ENCODE results near the gene FAM168B.

Gene FAM168B

DNA sequence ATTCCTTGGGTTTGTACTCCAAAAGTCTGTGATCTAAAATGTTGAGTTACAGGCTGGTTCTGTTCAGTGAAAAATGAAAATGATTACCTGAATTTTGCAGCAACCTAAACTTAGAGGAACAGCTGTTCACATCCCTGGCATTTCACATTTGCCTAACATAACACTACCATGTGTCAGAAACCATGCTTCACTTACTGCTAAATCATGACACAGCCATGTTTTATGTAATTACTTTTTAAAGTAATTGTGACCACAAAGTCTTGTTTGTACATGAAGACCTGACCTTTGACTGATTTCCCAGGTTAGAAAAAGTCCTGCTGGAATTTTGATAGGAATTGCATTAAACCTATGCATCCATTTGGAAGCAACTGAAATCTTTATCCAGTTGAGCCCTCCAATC, 79.1 kb downstream of the FAM168B start:
- DNase-seq = no peak

DNA sequence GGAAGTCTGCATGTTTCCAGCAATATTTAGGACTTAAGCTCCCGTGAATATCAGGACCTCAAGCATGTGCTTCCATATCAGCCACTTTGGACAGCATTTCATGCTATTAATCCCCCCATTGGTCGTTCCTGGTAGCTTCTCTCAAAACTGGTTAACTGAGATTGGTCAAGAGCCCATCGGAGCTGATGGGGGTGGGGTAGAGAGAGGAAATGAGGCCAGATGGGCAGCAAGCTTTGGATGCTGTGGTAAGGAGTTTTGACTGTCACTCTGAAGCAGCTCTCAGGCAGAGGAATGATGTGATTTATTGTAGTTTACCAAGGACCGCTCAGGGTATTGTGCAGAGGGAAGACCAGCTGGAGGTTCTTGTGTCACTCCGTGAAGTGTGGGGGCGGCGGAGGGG, 81.8 kb downstream of the FAM168B start:
- no peak for DNase-seq

DNA sequence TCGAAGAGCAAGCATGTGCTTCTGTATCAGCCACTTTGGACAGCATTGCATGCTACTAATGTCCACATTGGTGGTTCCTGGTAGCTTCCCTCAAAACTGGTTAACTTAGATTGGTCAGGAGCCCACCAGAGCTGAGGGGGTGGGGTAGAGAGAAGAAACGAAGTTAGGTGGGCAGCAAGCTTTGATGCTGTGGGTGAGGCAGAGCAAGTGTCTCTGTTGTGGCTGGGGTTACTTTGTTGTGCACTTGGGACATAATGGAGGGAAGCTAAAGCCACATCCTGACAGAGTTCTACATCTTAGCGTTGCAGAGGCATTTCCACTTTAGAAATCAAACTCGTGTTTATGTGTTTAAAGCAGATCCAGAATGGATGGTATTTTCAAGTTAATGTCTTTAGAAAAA, 82.7 kb downstream of the FAM168B start:
- DNase-seq = no peak

DNA sequence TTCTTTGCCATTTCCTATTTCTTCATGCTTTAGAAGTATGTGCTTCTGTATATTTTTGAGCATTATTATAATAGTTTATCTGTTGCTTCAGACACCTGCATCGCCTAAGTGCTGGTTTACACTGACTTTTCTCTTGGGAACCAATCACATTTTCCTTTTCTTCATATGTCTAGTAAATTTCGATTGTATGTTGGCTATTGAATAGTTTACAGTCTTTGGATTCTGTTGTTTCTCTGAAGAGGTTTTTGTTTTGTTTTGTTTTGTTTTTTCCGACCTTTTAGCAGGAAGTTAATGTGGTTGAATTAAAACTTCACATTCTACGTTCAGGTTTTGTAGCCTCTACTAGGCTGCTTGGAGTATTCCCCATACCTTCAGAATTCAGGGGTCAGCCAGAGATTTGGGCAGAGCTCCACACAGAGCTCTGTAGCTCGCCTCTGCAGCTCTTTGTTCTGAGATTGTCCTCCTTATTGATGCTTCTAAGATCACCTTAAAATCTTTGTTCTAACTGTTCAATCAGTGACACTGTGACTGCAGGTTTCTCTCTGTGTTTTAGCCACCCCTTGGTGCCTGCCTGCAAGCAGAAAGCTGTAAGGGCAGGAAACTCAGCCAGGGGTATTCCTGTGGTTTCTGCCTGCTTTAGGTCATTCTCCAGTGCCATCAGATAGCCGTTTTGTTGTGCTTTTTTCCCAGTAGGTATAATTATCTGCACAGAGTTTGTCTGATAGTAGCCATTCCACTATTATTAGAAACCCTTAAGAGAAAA, 83.4 kb downstream of the FAM168B start:
- DNase-seq = no peak

DNA sequence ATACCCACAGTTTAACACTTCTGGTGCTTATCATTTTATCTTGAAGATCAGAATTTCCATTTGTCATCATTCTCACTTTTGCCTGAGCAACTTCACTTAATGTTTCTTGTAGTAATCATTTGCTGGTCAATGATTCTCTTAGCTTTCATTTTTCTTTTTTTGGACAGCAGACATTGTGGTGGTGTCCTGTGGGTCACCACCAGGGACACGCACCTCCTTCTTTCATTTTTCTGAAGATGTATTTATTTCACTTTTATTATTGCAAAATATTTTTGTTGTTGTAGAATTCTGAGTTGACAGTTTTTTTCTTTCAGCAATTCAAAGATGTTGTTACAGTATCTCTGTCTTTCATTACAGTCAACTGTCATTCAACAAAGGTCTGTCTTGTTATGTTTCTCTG, 84.3 kb downstream of the FAM168B start:
- DNase-seq = no peak

DNA sequence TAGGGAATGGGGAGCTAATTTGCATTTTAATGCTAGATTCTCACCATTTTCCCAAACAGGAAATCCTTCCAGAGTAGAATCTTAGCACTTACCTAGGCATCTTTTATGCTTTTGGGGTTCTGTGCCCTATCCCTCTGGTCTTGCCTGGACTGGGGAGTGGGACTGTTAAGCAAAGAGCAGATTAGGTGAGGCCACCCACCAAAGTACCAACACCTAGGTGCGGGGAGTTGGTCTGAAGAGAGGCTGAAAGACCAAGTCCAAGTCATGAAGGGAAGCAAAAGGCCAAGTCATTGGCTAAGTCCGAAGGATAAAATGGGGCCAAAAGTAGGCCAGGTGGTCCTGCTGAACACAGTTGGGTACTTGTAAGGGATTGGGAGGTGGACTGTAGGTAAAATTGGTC, 86.7 kb downstream of the FAM168B start:
- DNase-seq = no peak

DNA sequence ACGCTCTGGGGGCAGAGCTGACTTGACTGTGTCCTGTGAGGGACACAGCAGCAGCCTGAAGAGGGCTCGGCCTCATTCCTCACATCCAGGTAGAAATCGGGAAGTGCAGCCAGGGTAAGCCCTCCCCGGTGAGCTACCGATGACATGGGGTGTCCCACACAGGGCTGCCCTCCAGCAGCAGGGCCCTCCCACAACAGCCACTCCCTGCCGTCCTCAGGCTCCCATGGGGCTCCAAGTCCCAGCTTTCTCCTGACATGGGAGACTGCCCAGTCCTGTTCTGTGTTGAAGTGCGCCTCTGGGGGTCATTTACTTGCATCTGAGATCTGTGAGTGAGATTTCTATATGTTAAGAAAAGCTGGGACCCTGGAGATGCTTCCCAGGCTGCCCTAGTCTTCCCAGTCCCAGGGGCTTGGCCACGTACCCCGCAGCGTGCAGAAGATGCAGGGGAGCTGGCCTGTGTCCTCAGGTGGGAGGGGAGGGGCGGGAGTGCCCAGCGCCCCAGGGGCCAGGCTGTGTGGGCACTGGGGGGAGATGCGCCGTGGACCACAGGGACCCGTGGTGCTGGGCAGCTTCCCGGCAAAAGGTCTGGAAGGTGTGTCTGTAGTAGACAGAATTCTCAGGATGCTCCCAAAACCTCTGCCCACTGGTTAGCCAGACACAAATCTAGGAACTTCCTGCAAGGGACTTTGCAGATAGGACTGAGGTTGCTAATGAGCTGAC, 87.9 kb downstream of the FAM168B start:
- DNase-seq = no peak

DNA sequence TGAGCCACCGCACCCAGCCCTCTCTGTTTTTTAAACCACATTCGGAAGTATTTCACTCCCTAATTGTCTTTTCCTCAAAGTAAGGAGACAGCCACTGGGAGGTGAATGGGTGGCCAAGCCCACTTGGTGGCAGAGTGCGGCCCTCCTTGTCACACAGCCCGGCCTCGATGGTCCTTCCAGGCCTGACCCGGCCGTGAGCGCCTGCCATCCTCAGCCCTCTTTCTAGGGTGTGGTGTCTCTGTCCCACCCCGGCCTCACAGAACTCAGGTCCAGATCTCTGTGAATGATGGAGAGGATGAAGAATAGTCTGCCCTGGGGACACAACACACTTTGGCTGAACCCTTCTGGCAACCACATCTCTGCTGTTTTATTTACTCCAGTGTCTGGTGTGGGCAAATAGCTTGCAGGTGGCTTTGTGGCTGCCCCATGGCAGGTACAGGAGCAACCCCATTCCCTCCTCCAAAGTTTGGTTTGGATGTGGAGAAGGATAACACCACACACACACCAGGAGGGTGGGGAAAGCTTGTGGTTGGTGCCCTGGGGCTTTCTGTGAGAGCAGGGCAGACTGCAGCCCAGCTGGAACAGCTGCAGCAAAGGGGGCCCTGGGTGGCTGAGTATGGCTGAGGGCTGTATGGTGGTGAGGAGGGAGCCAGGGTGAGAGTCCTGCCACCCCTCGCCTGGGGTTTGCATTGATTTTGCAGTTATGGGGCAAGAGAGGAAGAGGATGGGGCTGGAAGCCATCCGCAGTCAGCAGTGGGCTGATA, 88.6 kb downstream of the FAM168B start:
- DNase-seq = no peak

DNA sequence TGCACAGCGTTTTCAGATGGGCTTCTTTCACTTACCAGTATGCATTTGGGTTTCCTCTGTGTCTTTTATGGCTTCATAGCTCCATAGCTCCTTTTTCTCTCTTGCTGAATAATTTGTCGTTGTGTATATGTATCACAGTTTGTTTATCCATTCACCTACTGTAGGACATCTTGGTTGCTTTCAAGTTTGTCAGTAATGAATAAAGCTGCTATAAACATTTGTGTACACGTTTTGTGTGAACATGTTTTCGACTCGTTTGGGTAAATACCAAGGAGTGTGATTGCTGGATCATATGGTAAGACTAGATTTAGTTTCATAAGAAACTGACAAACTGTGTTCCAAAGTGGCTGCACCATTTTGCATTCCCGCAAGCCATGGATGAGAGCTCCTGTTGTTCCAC, 94.7 kb downstream of the FAM168B start:
- DNase-seq = no peak

All from stimulated activated CD4-positive, alpha-beta T cell treated with anti-CD3 and anti-CD28 coated beads, Interleukin-12 subunit alpha, Interleukin-12 subunit beta, amount 100 ng/mL, for 4 hours (primary cell).